ENCODE data around the gene TIAM2.
"Not testable (repeated sequence)": the region's sequence is repeated elsewhere in the genome, so short reads cannot be mapped to it uniquely, and the experiment has no call there.

Gene TIAM2

DNA sequence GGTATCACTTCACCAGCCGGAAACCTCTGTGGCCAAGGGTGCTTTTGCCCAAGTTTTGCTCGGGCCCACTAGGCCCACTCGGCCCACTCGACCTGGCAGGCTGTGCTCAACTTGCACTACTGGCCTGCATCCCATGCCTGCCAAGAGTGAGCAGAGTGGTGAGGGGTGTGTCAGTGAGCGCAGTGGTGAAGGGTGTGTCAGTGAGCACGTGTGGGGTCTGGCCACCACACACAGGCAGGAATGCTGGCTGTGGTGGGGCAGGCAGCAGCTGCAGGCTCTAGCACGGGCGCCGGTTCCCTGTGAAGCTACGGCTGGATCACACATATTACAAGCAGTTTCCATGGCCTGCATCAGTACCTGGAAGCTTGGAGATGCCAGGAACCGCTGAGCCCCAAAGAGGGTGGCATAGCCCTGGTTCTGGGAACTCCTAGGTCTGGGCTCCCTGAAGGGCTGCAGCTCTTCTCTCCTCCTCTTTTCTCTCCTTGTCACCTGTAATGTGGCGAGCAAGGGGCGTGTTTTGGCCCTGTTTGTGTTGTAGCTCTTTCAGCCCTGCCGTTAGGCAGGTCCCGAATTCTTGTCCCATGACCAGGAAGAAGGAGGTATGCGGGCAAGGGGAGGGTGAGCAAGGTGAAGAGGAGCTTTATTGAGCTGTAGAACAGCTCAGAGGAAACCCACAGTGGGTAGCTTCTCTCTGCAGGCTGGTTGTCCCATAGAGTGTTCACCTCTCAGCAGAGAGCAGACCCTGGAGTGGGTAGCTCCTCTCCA is 217.7 kb downstream of the TIAM2 start:
- H3K4me3 Mint-ChIP-seq, result no peak overlapping the region
- H3K27ac Mint-ChIP-seq, result no peak overlapping the region
- no peaks in the 10 kb centered on the region for H3K9me3 Mint-ChIP-seq
- H3K36me3 Mint-ChIP-seq (ENCODE audit: low read depth), result no peaks in the 10 kb centered on the region
- no peaks in the 10 kb centered on the region for H3K4me1 Mint-ChIP-seq (ENCODE audit: low read depth)
- H3K27me3 Mint-ChIP-seq, result peaks cover 6% of the 10 kb centered on the region
- intact Hi-C loops (cut with micrococcal nuclease), result no loop called here

GRCh38 chr6:155213611-155214372 is 218.7 kb downstream of the TIAM2 start:
- intact Hi-C loops (cut with micrococcal nuclease), result no loop called here
- Mint-ChIP-seq H3K9me3 (no peaks in the 10 kb centered on the region), H3K4me3 (no peak overlapping the region), H3K27me3 (peaks cover 6% of the 10 kb centered on the region), H3K4me1 (ENCODE audit: low read depth) (no peaks in the 10 kb centered on the region), H3K36me3 (ENCODE audit: low read depth) (no peaks in the 10 kb centered on the region), H3K27ac (no peak overlapping the region)

DNA sequence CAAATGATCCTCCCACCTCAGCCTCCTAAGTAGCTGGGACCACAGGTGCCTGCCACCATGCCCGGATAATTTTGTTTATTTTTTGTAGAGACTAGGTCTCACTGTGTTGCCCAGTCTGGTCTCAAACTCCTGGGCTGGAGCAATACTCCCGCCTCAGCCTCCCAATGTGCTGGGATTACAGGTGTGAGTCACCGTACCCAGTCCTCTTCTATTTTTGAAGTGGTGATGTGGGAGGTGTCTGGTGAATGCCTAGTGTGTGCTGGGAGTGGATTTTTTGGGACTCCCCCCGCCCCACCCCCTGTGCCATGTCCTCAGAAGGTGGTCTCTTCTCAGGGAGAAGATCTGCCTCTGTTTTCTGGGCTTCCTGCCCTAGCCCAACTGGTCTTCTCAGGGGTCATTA is 220.8 kb downstream of the TIAM2 start:
- Mint-ChIP-seq H3K4me1 (ENCODE audit: low read depth) (peaks cover 15% of the 10 kb centered on the region), H3K4me3 (no peak overlapping the region), H3K27me3 (peaks cover 6% of the 10 kb centered on the region), H3K9me3 (no peaks in the 10 kb centered on the region), H3K36me3 (ENCODE audit: low read depth) (no peaks in the 10 kb centered on the region), H3K27ac (no peak overlapping the region)
- intact Hi-C loops (cut with micrococcal nuclease), result no loop called here

DNA sequence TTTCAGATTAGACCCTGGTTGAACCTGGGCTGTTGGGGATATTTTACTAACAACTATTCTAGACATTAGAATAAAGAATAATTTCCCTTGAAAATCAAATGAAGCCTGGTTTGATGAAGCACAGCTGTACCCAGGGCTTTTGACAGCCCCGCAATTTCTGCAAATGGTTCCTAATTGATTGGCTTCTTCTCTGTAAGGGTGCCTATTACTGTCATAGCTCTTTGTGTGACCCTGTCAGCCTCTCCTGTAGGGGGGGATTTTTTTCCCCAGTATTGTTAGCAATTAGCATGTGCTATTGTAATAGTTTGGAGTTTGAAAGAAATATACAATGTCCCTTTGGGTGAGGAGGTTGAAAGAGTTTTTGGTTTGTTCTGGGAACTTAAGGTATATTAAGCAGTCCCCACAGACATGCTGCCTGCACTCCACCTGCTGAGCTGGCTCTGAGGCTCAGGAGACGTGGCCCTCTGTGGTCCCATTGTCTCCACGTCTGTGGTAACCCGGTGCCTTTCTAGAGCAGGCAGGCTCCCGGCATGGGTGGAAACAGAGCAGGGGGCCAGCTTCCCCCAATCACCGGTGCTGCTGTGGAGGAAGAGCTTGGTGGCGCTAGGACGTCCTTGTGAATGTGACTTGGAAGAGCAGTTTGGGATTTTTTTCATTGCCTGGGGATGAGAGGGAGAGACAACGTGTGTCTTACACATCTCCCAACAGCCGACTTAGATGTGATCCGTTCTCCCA is 221.4 kb downstream of the TIAM2 start:
- intact Hi-C loops (cut with micrococcal nuclease), result no loop called here
- no peaks in the 10 kb centered on the region for H3K9me3 Mint-ChIP-seq
- H3K27me3 Mint-ChIP-seq, result peaks cover 6% of the 10 kb centered on the region
- peaks cover 21% of the 10 kb centered on the region for H3K4me1 Mint-ChIP-seq (ENCODE audit: low read depth)
- no peak overlapping the region for H3K27ac Mint-ChIP-seq
- H3K36me3 Mint-ChIP-seq (ENCODE audit: low read depth), result no peaks in the 10 kb centered on the region
- H3K4me3 Mint-ChIP-seq, result no peak overlapping the region

DNA sequence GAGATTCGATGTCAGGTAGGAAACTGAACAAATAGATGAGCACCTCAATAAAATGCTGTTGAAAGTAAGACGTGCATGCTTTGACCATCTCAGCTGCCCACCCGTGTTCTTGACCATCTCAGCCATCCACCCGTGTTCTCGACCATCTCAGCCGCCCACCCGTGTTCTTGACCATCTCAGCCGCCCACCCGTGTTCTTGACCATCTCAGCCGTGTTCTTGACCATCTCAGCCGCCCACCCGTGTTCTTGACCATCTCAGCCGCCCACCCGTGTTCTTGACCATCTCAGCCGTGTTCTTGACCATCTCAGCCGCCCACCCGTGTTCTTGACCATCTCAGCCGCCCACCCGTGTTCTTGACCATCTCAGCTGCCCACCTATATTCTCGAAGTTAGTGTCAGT is 223.6 kb downstream of the TIAM2 start:
- H3K27ac Mint-ChIP-seq; H3K27me3 Mint-ChIP-seq; intact Hi-C loops (cut with micrococcal nuclease); H3K4me3 Mint-ChIP-seq; H3K9me3 Mint-ChIP-seq; H3K36me3 Mint-ChIP-seq (ENCODE audit: low read depth): not testable (repeated sequence)
- peaks cover 26% of the 10 kb centered on the region for H3K4me1 Mint-ChIP-seq (ENCODE audit: low read depth)

- Mint-ChIP-seq H3K9me3 (no peaks in the 10 kb centered on the region), H3K27ac (no peak overlapping the region), H3K4me3 (no peak overlapping the region), H3K4me1 (ENCODE audit: low read depth) (peaks cover 32% of the 10 kb centered on the region), H3K36me3 (ENCODE audit: low read depth) (no peaks in the 10 kb centered on the region), H3K27me3 (peaks cover 6% of the 10 kb centered on the region)
- intact Hi-C loops (cut with micrococcal nuclease), result no loop called here
Observed at GRCh38 chr6:155219299-155219698, 224.2 kb downstream of the TIAM2 start.

- no peaks in the 10 kb centered on the region for H3K36me3 Mint-ChIP-seq (ENCODE audit: low read depth)
- no peak overlapping the region for H3K27ac Mint-ChIP-seq
- no peak overlapping the region for H3K4me3 Mint-ChIP-seq
- intact Hi-C loops (cut with micrococcal nuclease), result no loop called here
- no peaks in the 10 kb centered on the region for H3K9me3 Mint-ChIP-seq
- peaks cover 6% of the 10 kb centered on the region for H3K27me3 Mint-ChIP-seq
- peaks cover 37% of the 10 kb centered on the region for H3K4me1 Mint-ChIP-seq (ENCODE audit: low read depth)
Observed at GRCh38 chr6:155219858-155220301, 224.8 kb downstream of the TIAM2 start.

DNA sequence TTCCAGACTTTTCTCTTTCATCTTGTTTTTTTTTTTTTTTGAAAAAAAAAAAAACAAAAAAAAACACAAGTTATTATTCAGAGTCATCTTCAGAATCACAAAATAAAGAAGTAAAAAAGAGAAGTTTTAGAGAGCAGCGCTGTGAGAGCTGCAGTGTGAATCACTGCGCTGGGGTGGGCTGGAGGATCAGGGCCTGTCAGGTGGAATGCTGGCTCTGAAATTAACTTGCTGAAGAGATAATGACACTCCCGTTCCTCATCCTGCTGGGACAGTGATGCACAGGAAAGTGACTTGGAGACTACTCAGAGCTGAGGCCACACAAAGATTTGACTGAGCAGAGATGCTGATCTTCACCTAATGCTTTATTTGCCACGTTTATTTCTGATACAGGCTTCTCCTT is 226.0 kb downstream of the TIAM2 start:
- Mint-ChIP-seq H3K27ac (peak overlapping the region; percentile 73), H3K4me1 (ENCODE audit: low read depth) (peaks cover 43% of the 10 kb centered on the region), H3K9me3 (no peaks in the 10 kb centered on the region), H3K4me3 (no peak overlapping the region), H3K36me3 (ENCODE audit: low read depth) (no peaks in the 10 kb centered on the region), H3K27me3 (peaks cover 4% of the 10 kb centered on the region)
- intact Hi-C loops (cut with micrococcal nuclease), result no loop called here

DNA sequence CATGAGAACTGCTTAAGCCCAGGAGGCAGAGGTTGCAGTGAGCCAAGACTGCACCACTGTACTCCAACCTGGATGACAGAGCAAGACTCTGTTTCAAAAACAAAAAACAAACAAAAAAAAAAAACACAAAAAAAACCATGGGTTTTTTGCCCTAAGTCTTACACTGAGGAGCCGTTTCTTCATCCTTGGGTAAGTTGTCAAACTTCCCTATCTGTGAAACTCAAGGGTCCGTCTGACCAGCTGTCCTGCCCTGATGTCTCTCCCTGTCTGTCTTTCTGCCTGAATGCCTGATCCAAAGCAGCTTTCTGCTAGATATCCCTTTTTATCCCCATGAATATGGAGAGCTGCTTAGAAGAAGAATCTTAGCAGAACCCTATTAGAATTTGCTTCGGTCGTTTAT is 227.4 kb downstream of the TIAM2 start:
- Mint-ChIP-seq H3K9me3 (no peaks in the 10 kb centered on the region), H3K27me3 (no peaks in the 10 kb centered on the region), H3K4me1 (ENCODE audit: low read depth) (peaks cover 43% of the 10 kb centered on the region), H3K27ac (no peak overlapping the region), H3K4me3 (no peak overlapping the region), H3K36me3 (ENCODE audit: low read depth) (no peaks in the 10 kb centered on the region)
- intact Hi-C loops (cut with micrococcal nuclease), result no loop called here

DNA sequence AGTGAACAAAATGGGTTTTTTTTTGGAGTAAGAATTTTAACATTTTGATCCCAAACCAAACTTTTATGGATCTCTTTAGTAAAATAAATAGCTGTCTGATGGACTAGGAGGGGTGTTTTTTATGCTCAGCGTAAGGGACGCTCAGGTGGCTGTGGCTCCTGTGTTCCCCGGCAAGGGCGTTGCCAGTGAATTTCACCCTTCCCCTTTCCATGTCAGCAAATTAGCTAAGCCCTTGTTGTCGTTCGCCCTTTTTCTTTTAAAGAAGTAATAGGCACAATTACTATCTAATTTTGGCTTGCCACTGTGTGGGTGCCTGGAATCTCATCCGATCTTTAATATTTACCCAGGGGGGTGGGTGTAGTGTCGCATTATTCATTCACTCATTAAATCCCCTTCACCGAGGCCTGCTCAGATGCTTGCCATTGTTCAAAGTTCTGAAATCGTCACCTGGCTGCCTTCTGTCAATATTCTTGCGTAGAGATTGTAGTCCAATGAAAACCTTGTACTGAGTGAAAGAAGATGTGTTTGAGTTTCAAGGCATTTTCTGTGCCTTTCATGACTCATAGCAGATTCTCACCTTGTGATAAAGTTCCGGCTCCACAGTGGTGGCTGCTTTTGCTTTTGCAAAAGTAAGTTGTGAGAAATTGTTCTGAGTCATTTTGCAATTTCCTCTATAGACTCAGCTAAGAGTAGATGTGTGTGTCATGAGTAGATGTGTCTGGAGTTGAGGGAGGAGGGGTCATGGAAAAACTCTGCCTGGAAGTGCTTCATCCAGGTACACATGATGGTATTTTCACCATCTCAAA is 228.7 kb downstream of the TIAM2 start:
- Mint-ChIP-seq H3K27me3 (no peaks in the 10 kb centered on the region), H3K9me3 (no peaks in the 10 kb centered on the region), H3K36me3 (ENCODE audit: low read depth) (no peaks in the 10 kb centered on the region), H3K4me1 (ENCODE audit: low read depth) (peaks cover 43% of the 10 kb centered on the region), H3K4me3 (no peak overlapping the region), H3K27ac (peak overlapping the region; percentile 47)
- intact Hi-C loops (cut with micrococcal nuclease), result no loop called here

DNA sequence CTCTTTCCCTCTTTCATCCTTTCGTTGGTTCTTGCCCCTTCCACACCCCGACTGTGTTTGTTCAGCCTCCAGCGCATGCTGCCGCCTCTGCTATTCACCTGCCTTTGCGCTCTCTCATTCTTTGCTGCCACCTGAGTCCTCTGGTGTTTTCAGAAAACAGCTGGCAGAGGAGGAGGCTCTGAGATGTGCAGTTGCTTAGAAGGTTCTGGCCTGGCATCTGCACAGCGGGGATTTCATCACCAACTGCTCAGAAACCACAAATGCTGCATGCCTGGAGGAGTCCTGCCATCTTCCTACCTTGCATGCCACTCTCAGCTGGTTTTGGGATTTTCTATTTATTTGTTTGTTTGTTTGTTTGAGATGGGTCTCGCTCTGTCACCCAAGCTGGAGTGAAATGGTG is 229.5 kb downstream of the TIAM2 start:
- peaks cover 40% of the 10 kb centered on the region for H3K4me1 Mint-ChIP-seq (ENCODE audit: low read depth)
- peaks cover 3% of the 10 kb centered on the region for H3K9me3 Mint-ChIP-seq
- no peak overlapping the region for H3K4me3 Mint-ChIP-seq
- H3K27me3 Mint-ChIP-seq, result no peaks in the 10 kb centered on the region
- no peaks in the 10 kb centered on the region for H3K36me3 Mint-ChIP-seq (ENCODE audit: low read depth)
- intact Hi-C loops (cut with micrococcal nuclease), result no loop called here
- H3K27ac Mint-ChIP-seq, result peak overlapping the region; percentile 47

DNA sequence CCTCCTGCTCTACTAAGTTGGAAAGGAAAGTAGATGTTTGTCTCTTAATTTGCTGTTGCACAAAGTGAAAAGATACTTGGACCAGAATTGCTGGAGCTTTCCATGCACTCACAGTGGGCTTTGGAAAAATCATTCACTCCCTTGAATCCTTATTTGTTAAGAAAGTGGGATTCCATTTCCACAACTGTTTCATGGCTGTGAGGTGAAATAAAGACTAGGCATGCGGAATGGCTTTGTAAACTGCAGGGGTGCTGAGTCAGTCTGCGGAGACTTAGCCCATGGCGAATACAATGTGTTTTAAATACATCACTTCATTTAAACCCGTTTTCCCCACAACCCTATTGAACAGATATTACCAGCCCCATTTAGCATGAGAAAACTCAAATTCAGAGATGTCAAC is 231.9 kb downstream of the TIAM2 start:
- H3K36me3 Mint-ChIP-seq (ENCODE audit: low read depth), result no peaks in the 10 kb centered on the region
- intact Hi-C loops (cut with micrococcal nuclease), result no loop called here
- peaks cover 20% of the 10 kb centered on the region for H3K4me1 Mint-ChIP-seq (ENCODE audit: low read depth)
- H3K27me3 Mint-ChIP-seq, result no peaks in the 10 kb centered on the region
- no peak overlapping the region for H3K27ac Mint-ChIP-seq
- peaks cover 8% of the 10 kb centered on the region for H3K9me3 Mint-ChIP-seq
- H3K4me3 Mint-ChIP-seq, result no peak overlapping the region

GRCh38 chr6:155228546-155229166 is 233.5 kb downstream of the TIAM2 start:
- Mint-ChIP-seq H3K36me3 (ENCODE audit: low read depth) (no peaks in the 10 kb centered on the region), H3K4me3 (no peak overlapping the region), H3K9me3 (peaks cover 8% of the 10 kb centered on the region), H3K27me3 (no peaks in the 10 kb centered on the region), H3K27ac (no peak overlapping the region), H3K4me1 (ENCODE audit: low read depth) (peaks cover 18% of the 10 kb centered on the region)
- intact Hi-C loops (cut with micrococcal nuclease), result no loop called here
